ENCODE data around the gene PDE4DIP.
"Not testable (repeated sequence)": the region's sequence is repeated elsewhere in the genome, so short reads cannot be mapped to it uniquely, and the experiment has no call there.

PDE4DIP gene

DNA sequence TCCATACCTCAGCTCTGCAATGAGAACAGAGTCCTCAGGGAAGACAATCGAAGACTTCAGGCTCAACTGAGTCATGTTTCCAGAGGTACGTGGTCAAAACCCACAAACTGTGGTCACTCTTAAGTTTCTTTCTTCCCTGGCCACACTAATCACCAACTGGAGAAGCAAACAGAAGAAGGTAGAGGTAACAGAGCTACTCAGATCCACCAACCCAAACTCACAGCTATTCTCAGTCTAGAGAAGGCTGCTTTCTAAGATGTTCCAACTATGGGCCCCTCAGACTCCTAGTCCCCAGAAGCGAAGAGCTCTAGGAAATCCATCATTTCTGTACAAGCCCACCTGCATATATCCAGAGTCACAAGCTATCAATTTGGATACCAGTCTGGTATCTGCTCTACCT is 174.3 kb downstream of the PDE4DIP start:
- H3K27ac ChIP-seq; DNase-seq (ENCODE audit: low read depth, low spot score): not testable (repeated sequence)

DNA sequence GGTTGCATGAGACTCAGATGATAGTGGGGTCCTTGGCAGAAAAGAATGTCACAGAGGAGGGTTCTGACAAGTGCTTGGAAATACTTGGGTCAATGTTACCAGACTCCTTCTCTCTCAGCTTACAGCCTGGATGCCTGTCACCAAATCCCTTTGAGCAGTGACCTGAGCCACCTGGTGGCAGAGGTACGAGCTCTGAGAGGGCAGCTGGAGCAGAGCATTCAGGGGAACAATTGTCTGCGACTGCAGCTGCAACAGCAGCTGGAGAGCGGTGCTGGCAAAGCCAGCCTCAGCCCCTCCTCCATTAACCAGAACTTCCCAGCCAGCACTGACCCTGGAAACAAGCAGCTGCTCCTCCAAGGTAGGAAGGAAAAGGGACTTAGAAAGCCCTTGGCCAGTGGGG is 180.1 kb downstream of the PDE4DIP start:
- DNase-seq (ENCODE audit: low read depth, low spot score) = not testable (repeated sequence)

DNA sequence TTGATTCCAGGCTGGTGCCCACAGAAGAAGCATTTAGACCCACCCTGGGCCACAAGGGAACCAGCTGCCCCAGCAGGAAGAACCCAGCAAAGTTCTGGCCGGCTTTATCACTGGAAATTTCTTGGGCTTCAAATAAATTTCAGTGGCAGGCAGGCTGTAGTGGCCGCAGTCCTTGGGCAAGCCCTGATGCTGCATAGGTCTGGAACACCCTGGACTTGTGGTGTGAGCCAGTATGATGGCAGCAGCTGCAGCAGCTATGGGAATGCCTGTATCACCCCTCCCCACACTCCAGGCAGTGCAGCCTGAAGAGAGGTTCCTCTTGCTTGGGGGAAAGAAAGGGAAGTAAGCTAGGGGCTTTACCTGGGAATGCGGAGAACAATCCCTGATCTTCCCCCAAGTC is 189.7 kb downstream of the PDE4DIP start:
- not testable (repeated sequence) for DNase-seq (ENCODE audit: low read depth, low spot score); H3K27ac ChIP-seq

More for the DNA sequence above, 180.1 kb downstream of the PDE4DIP start:
- H3K27ac ChIP-seq = not testable (repeated sequence)

DNA sequence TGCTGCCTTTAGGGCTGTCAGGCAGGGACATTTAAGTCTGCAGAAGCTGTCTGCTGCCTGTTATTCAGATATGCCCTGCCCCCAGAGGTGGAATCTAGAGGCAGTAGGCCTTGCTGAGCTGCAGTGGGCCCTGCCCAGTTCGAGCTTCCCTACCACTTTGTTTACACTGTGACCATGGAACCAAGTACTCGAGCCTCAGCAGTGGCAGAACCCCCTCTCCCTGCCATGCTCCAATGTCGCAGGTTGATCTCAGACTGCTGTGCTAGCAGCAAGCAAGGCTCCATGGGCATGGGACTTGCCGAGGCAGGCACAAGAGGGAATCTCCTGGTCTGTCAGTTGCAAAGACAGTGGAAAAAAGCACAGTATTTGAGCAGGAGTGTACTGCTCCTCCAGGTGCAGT is 198.8 kb downstream of the PDE4DIP start:
- not testable (repeated sequence) for H3K27ac ChIP-seq; DNase-seq (ENCODE audit: low read depth, low spot score)

DNA sequence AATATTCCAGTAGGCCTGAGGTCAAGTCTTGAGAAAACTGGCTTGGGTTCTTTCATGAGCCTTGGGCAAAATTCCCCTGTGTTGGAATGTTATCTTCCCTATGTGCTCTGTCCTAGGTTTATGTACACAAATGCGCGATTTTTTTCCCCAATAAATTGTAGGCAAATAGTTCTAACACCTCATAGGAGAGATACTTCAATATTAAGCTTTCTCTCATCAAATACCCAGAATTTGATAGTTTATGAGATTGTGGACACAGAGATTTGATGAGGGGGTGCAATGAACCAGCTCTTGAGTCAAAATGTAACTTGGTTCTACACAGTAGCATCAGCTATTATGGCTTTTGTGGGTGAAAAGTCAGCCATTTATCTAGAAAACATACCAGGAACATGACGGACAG is 220.4 kb downstream of the PDE4DIP start:
- not testable (repeated sequence) for H3K27ac ChIP-seq; DNase-seq (ENCODE audit: low read depth, low spot score)

DNA sequence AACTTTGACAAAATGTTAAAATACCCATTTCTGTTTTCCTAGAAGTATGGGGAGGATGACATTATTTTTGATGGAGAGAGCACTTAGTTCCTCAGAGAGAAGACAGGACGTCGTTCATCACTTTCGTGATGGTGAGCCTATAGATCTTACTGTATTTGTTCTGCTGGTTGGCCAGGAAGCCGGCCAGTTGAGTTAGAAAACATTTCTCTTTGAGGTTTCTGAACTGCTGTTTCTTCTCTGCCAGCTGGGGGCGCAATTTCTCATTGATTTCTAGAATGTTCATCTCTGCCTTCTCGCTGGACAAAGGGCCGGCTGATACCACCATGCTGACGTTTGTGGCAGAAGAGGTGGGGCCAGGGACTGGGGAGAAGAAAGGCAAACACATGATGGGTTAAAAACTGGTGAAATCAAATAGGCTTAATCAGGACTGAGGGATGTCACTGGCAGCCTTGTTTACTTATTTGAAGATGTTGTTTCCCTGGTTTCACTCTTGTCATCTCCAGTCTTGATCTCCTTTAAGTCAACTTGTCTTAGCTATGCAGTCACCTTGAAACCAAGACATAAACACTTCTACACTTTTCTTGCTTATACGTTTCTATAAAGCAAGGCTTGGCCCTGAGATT is 231.4 kb downstream of the PDE4DIP start:
- DNase-seq (ENCODE audit: low read depth, low spot score); H3K27ac ChIP-seq: not testable (repeated sequence)
